HepG2 (cell line): ENCODE results near the gene RRBP1. TPM values are rescaled to one million over a fixed set of nuclear protein-coding genes. Genes with fewer than 3 reads are reported as not detected.

Source experiments
- DMAP1 ChIP-seq: IDR thresholded peaks from 2 replicates; pipeline ENCODE4 v1.6.1; 2016
- KLF6 ChIP-seq: IDR thresholded peaks from 2 replicates; pipeline ENCODE4 v1.8.0; 2016; ENCODE audit warnings: missing biosample characterization, missing genetic modification reagents
- PCBP1 ChIP-seq: fragments of 200-400 bp; formaldehyde crosslinking; IDR thresholded peaks from 2 replicates; pipeline ENCODE4 v1.6.1; 2017; ENCODE audit warnings: mild to moderate bottlenecking, low read depth, low read length, borderline replicate concordance
- RBM22 ChIP-seq: fragments of 200-400 bp; formaldehyde crosslinking; optimal IDR thresholded peaks from 2 replicates; pipeline ENCODE3; 2017; ENCODE audit warnings: mild to moderate bottlenecking, low read length, moderate library complexity
- SYNCRIP ChIP-seq: fragments of 200-400 bp; formaldehyde crosslinking; IDR thresholded peaks from 2 replicates; pipeline ENCODE4 v1.6.1; 2018; ENCODE audit warnings: mild to moderate bottlenecking, low read depth, low read length; ENCODE audit not compliant: insufficient read depth
- TRIM24 ChIP-seq: sonication (generic); formaldehyde crosslinking; IDR thresholded peaks from 2 replicates; pipeline ENCODE4 v1.8.0; 2022; ENCODE audit warnings: mild to moderate bottlenecking, missing genetic modification reagents
- U2AF1 ChIP-seq: fragments of 200-400 bp; formaldehyde crosslinking; optimal IDR thresholded peaks from 2 replicates; pipeline ENCODE3; 2017; ENCODE audit warnings: mild to moderate bottlenecking, low read depth, low read length
- ZBTB20 ChIP-seq: sonication (generic); formaldehyde crosslinking; IDR thresholded peaks from 2 replicates; pipeline ENCODE4 v1.8.1; 2023; ENCODE audit warnings: missing genetic modification reagents, low read depth, mild to moderate bottlenecking, borderline replicate concordance
- ZFP37 ChIP-seq: sonication (generic); formaldehyde crosslinking; IDR thresholded peaks from 2 replicates; pipeline ENCODE4 v1.4.0; 2020; ENCODE audit warnings: missing genetic modification reagents, borderline replicate concordance
- ZFP41 ChIP-seq: sonication (generic); formaldehyde crosslinking; IDR thresholded peaks from 2 replicates; pipeline ENCODE4 v1.4.0; 2020; ENCODE audit warnings: mild to moderate bottlenecking, missing genetic modification reagents, borderline replicate concordance
- ZFX ChIP-seq: sonication (generic); formaldehyde crosslinking; IDR thresholded peaks from 2 replicates; pipeline ENCODE4 v1.4.0; 2020; ENCODE audit warnings: mild to moderate bottlenecking, low read depth, missing genetic modification reagents, moderate library complexity
- ZNF296 ChIP-seq: sonication (generic); formaldehyde crosslinking; conservative IDR thresholded peaks from 2 replicates; pipeline ENCODE4 v1.5.0; 2020; ENCODE audit warnings: mild to moderate bottlenecking, missing genetic modification reagents
- ZNF550 ChIP-seq: sonication (generic); formaldehyde crosslinking; IDR thresholded peaks from 2 replicates; pipeline ENCODE4 v1.4.0; 2020; ENCODE audit warnings: mild to moderate bottlenecking, missing genetic modification reagents, borderline replicate concordance
- polyA plus RNA-seq, 8 experiments: library from polyadenylated mRNA; depleted of rRNA in 3 of 8; stranded (reverse) in 7 of 8; unstranded in 1 of 8; fragments of >200 nt; fragmentation: Illumina TruSeq in 4 of 8; extraction: Trizol in 4 of 8; gene quantifications; 2 replicates each; pipeline versions ENCODE4 v1.2.1 to v1.2.3, GENCODE V29; 2011 to 2016; ENCODE audit warnings: low read depth in 4 of 8, missing spikeins in 1 of 8, mixed read lengths in 1 of 8; ENCODE audit not compliant: insufficient read depth in 1 of 8
- total RNA-seq, 5 experiments: library from RNA; depleted of rRNA; stranded (reverse); fragments of >200 nt; fragmentation: Illumina TruSeq; extraction: Trizol; gene quantifications; 2 replicates each; pipeline ENCODE4 v1.2.3, GENCODE V29; 2016; ENCODE audit warnings: low read depth in 1 of 5
- TF ChIP-seq, protein P1 (sequence below): sonication (generic); formaldehyde crosslinking; IDR thresholded peaks from 2 replicates; pipeline ENCODE4 v1.8.0; 2022; ENCODE audit warnings: missing genetic modification reagents, mild to moderate bottlenecking, borderline replicate concordance
- TF ChIP-seq, protein P2 (sequence below): sonication (generic); formaldehyde crosslinking; IDR thresholded peaks from 2 replicates; pipeline ENCODE4 v1.4.0; 2020; ENCODE audit warnings: missing genetic modification reagents
- TF ChIP-seq, protein P3 (sequence below): sonication (generic); formaldehyde crosslinking; IDR thresholded peaks from 2 replicates; pipeline ENCODE4 v1.5.1; 2020; ENCODE audit warnings: mild to moderate bottlenecking, missing genetic modification reagents, moderate library complexity
- TF ChIP-seq, protein P4 (sequence below): sonication (generic); formaldehyde crosslinking; conservative IDR thresholded peaks from 2 replicates; pipeline ENCODE4 v1.5.0; 2020; ENCODE audit warnings: missing genetic modification reagents
- TF ChIP-seq, protein P5 (sequence below): sonication (generic); formaldehyde crosslinking; IDR thresholded peaks from 2 replicates; pipeline ENCODE4 v1.9.0; 2021; ENCODE audit warnings: missing genetic modification reagents, mild to moderate bottlenecking, borderline replicate concordance

RRBP1 gene
- total and polyA plus RNA-seq, 2 of the 13 experiments (the other 11 are each of a cell fraction or from before 2014, with no cell fraction given) = 150 to 222 TPM

DNA sequence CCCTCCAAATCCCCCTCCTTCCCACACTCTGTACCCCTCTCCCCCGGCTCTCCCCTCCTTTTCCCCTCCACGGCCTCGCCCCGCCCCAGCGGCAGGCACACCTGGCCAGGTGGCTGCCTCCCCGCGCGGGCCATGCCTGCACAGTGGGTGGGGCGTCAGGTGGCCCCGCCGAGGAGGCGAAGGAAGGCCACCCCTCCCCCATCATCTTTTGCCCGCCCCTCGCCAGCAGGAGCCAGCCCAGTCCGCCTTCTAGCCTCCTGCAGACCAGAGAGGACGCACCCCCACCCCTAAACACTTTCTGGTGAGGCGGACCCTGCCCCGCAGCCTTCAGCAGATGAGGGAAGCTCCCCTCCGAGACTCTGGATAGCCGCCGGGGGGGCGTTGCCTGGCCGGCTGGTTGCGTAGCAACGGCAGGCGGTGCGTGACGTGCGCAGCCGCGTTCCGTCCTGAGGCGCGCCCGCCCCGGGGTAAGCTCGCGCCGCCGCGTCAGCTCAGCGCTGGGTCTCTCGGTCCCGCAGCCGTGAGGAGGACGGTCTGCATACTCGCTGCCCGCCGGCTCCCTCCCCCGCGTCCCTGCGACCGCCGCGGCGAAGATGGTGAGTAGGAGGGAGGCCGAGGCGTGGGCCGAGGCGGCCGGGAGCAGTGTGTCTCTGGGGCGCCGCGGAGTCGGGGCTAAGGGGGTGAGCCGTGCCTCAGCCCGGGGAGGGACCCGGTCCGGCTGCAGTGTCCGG, 112.3 kb downstream of the RRBP1 start, which contains the start of gene DSTN (continued):
- TF ChIP-seq, protein P1, sequence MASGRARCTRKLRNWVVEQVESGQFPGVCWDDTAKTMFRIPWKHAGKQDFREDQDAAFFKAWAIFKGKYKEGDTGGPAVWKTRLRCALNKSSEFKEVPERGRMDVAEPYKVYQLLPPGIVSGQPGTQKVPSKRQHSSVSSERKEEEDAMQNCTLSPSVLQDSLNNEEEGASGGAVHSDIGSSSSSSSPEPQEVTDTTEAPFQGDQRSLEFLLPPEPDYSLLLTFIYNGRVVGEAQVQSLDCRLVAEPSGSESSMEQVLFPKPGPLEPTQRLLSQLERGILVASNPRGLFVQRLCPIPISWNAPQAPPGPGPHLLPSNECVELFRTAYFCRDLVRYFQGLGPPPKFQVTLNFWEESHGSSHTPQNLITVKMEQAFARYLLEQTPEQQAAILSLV = peak; percentile 72; the same call in 1 of the 2 replicates
- TF ChIP-seq, protein P2, sequence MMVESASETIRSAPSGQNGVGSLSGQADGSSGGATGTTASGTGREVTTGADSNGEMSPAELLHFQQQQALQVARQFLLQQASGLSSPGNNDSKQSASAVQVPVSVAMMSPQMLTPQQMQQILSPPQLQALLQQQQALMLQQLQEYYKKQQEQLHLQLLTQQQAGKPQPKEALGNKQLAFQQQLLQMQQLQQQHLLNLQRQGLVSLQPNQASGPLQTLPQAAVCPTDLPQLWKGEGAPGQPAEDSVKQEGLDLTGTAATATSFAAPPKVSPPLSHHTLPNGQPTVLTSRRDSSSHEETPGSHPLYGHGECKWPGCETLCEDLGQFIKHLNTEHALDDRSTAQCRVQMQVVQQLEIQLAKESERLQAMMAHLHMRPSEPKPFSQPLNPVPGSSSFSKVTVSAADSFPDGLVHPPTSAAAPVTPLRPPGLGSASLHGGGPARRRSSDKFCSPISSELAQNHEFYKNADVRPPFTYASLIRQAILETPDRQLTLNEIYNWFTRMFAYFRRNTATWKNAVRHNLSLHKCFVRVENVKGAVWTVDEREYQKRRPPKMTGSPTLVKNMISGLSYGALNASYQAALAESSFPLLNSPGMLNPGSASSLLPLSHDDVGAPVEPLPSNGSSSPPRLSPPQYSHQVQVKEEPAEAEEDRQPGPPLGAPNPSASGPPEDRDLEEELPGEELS (CRISPR knock-in tag) = no peak
- TF ChIP-seq ZNF550 (CRISPR knock-in tag) = no peak
- TF ChIP-seq DMAP1 = peak; percentile 59; the same call in 1 of the 2 replicates
- 0 out of 2 replicates have a peak, but pooled peaks have one; percentile 72 for TF ChIP-seq ZFP41 (CRISPR knock-in tag)
- no peak for TF ChIP-seq RBM22
- TF ChIP-seq ZFP37 (CRISPR knock-in tag) = no peak
- TF ChIP-seq, protein P3, sequence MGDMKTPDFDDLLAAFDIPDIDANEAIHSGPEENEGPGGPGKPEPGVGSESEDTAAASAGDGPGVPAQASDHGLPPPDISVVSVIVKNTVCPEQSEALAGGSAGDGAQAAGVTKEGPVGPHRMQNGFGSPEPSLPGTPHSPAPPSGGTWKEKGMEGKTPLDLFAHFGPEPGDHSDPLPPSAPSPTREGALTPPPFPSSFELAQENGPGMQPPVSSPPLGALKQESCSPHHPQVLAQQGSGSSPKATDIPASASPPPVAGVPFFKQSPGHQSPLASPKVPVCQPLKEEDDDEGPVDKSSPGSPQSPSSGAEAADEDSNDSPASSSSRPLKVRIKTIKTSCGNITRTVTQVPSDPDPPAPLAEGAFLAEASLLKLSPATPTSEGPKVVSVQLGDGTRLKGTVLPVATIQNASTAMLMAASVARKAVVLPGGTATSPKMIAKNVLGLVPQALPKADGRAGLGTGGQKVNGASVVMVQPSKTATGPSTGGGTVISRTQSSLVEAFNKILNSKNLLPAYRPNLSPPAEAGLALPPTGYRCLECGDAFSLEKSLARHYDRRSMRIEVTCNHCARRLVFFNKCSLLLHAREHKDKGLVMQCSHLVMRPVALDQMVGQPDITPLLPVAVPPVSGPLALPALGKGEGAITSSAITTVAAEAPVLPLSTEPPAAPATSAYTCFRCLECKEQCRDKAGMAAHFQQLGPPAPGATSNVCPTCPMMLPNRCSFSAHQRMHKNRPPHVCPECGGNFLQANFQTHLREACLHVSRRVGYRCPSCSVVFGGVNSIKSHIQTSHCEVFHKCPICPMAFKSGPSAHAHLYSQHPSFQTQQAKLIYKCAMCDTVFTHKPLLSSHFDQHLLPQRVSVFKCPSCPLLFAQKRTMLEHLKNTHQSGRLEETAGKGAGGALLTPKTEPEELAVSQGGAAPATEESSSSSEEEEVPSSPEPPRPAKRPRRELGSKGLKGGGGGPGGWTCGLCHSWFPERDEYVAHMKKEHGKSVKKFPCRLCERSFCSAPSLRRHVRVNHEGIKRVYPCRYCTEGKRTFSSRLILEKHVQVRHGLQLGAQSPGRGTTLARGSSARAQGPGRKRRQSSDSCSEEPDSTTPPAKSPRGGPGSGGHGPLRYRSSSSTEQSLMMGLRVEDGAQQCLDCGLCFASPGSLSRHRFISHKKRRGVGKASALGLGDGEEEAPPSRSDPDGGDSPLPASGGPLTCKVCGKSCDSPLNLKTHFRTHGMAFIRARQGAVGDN = peak; percentile 90
- TF ChIP-seq KLF6 (CRISPR knock-in tag) = peak; percentile 79; the same call in 1 of the 2 replicates
- TF ChIP-seq TRIM24 (CRISPR knock-in tag) = no peak
- TF ChIP-seq, protein P4, sequence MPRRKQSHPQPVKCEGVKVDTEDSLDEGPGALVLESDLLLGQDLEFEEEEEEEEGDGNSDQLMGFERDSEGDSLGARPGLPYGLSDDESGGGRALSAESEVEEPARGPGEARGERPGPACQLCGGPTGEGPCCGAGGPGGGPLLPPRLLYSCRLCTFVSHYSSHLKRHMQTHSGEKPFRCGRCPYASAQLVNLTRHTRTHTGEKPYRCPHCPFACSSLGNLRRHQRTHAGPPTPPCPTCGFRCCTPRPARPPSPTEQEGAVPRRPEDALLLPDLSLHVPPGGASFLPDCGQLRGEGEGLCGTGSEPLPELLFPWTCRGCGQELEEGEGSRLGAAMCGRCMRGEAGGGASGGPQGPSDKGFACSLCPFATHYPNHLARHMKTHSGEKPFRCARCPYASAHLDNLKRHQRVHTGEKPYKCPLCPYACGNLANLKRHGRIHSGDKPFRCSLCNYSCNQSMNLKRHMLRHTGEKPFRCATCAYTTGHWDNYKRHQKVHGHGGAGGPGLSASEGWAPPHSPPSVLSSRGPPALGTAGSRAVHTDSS (CRISPR knock-in tag) = no peak
- peak; percentile 91 for TF ChIP-seq ZFX (CRISPR knock-in tag)
- no peak; the same call in 1 of the 2 replicates for TF ChIP-seq ZNF296 (CRISPR knock-in tag)
- no peak; the same call in none of the 2 replicates for TF ChIP-seq ZBTB20 (CRISPR knock-in tag)
- TF ChIP-seq, protein P5, sequence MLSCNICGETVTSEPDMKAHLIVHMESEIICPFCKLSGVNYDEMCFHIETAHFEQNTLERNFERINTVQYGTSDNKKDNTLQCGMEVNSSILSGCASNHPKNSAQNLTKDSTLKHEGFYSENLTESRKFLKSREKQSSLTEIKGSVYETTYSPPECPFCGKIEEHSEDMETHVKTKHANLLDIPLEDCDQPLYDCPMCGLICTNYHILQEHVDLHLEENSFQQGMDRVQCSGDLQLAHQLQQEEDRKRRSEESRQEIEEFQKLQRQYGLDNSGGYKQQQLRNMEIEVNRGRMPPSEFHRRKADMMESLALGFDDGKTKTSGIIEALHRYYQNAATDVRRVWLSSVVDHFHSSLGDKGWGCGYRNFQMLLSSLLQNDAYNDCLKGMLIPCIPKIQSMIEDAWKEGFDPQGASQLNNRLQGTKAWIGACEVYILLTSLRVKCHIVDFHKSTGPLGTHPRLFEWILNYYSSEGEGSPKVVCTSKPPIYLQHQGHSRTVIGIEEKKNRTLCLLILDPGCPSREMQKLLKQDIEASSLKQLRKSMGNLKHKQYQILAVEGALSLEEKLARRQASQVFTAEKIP (CRISPR knock-in tag) = no peak
- no peak for TF ChIP-seq U2AF1
- peak; percentile 89 for TF ChIP-seq PCBP1
- TF ChIP-seq SYNCRIP = no peak
